K562 (cell line): ENCODE results near the gene PDE2A. TPM values are rescaled to one million over a fixed set of nuclear protein-coding genes. Genes with fewer than 3 reads are reported as not detected.
A peak's percentile ranks its signal among the peaks of the same experiment; 100 is the strongest.

ENCODE experiments used
- ATAC-seq: fragments of 200-7000 bp; cut with Tn5 transposase; 3 replicates; pipeline ENCODE4 v1.9.1; 2020; ENCODE audit warnings: moderate library complexity
- BruUV-seq: library from RNA; stranded (reverse); fragments of 400-500 nt; replicated peaks from 2 replicates; lab custom pipeline; 2021; lab: Mats Ljungman, UMichigan
- CTCF ChIA-PET: fragments of 300-600 bp; formaldehyde crosslinking; extraction: SDS; loops from one replicate; lab custom pipeline; 2021; ENCODE audit warnings: low intra/inter-chr PET ratio; lab: Yijun Ruan, JAX
- POLR2A ChIA-PET: fragments of 300-600, 350-650 bp; sonication (Branson Sonifier 250); formaldehyde crosslinking; extraction: SDS; loops from one replicate; lab custom pipeline; 2021; ENCODE audit warnings: antibody characterized with exemption, inconsistent platforms; lab: Yijun Ruan, JAX
- DNase-seq, 4 experiments: peaks; one replicate each; pipeline versions ENCODE4 v3.0.0 to v3.0.0-alpha.2; 2011 to 2018; ENCODE audit warnings: low spot score in 3 of 4, mixed read lengths in 3 of 4; ENCODE audit errors: extremely low read depth in 1 of 4
- FAIRE-seq: peaks from 2 replicates; lab custom pipeline; 2011; peaks lifted over from hg19 to GRCh38; lab: Jason Lieb, UNC
- H2AFZ ChIP-seq: 2 replicates; pipeline ENCODE4 v1.6.0; 2011; ENCODE audit warnings: low read depth, low read length, control low read depth, inconsistent platforms
- H3K27ac ChIP-seq: fragments of 200-600 bp; 3 replicates; pipeline ENCODE4 v1.8.0; 2011; ENCODE audit warnings: low read depth, mild to moderate bottlenecking, control low read depth, inconsistent platforms, low read length, moderate library complexity, mixed read lengths; ENCODE audit errors: extremely low read depth
- H3K27me3 ChIP-seq, 2 experiments: fragments of 300-600 bp in 1 of 2; 2 replicates in 1 of 2; 3 replicates in 1 of 2; pipeline versions ENCODE4 v1.6.0 to v1.8.0; 2011; ENCODE audit warnings: inconsistent platforms in 2 of 2, low read length in 2 of 2, mild to moderate bottlenecking in 1 of 2, mixed read lengths in 1 of 2, moderate library complexity in 1 of 2; ENCODE audit not compliant: control insufficient read depth in 2 of 2, insufficient read depth in 2 of 2
- H3K36me3 ChIP-seq: fragments of 300-600 bp; 3 replicates; pipeline ENCODE4 v1.8.0; 2011; ENCODE audit warnings: mild to moderate bottlenecking, low read length, inconsistent platforms; ENCODE audit not compliant: control insufficient read depth, insufficient read depth
- H3K4me1 ChIP-seq, 2 experiments: fragments of 200-600 bp in 1 of 2; replicated peaks in 1 of 2; 2 replicates in 1 of 2; 3 replicates in 1 of 2; pipeline versions ENCODE4 v1.5.1 to v1.8.0; 2011; ENCODE audit warnings: inconsistent platforms in 2 of 2, low read length in 2 of 2, mild to moderate bottlenecking in 1 of 2, mixed read lengths in 1 of 2, moderate library complexity in 1 of 2; ENCODE audit not compliant: control insufficient read depth in 2 of 2, insufficient read depth in 2 of 2
- H3K4me2 ChIP-seq: 2 replicates; pipeline ENCODE4 v1.6.1; 2011; ENCODE audit warnings: low read length, control low read depth, inconsistent platforms, mixed read lengths; ENCODE audit not compliant: insufficient read depth
- H3K4me3 ChIP-seq: fragments of 200-600 bp; sonication (generic), shearing (Covaris generic); 2 replicates; pipeline ENCODE4 v1.5.1; 2016; ENCODE audit warnings: control low read depth, inconsistent platforms
- H3K79me2 ChIP-seq: fragments of 200-600 bp; 3 replicates; pipeline ENCODE4 v1.8.0; 2011; ENCODE audit warnings: low read length, inconsistent platforms; ENCODE audit not compliant: control insufficient read depth, insufficient read depth
- H3K9ac ChIP-seq, 2 experiments: 2 replicates each; pipeline versions ENCODE4 v1.6.0 to v1.6.1; 2011; ENCODE audit warnings: low read depth in 2 of 2, low read length in 2 of 2, control low read depth in 1 of 2, inconsistent platforms in 1 of 2, mild to moderate bottlenecking in 1 of 2, mixed read lengths in 1 of 2; ENCODE audit not compliant: insufficient read depth in 1 of 2
- H3K9me1 ChIP-seq: one replicate; pipeline ENCODE4 v1.6.0; 2011; ENCODE audit warnings: inconsistent platforms, mild to moderate bottlenecking, low read length, moderate library complexity; ENCODE audit not compliant: control insufficient read depth, insufficient read depth
- H3K9me3 ChIP-seq: replicated peaks from 2 replicates; pipeline ENCODE4 v1.5.1; 2011; ENCODE audit warnings: low read depth, low read length, inconsistent platforms; ENCODE audit not compliant: control insufficient read depth, insufficient read depth
- H4K20me1 ChIP-seq: replicated peaks from 2 replicates; pipeline ENCODE4 v1.6.1; 2011; ENCODE audit warnings: low read length, inconsistent platforms, mixed read lengths; ENCODE audit not compliant: control insufficient read depth, insufficient read depth
- JUND ChIP-seq, 2 experiments: IDR thresholded peaks; 2 replicates in 1 of 2; 3 replicates in 1 of 2; pipeline ENCODE4 v1.6.1; 2011; ENCODE audit warnings: borderline replicate concordance in 2 of 2, low read depth in 2 of 2, low read length in 2 of 2, improper control_type of control experiment in 1 of 2, missing biosample characterization in 1 of 2, missing genetic modification characterization in 1 of 2, missing genetic modification reagents in 1 of 2
- MLX ChIP-seq, 2 experiments: fragments of 450-650 bp in 1 of 2; sonication (generic) in 1 of 2; formaldehyde crosslinking; conservative IDR thresholded peaks; 2 replicates each; pipeline versions ENCODE4 v1.4.0 to v1.8.1; 2020 to 2022; ENCODE audit warnings: mild to moderate bottlenecking in 1 of 2, missing genetic modification reagents in 1 of 2
- MYNN ChIP-seq, 2 experiments: sonication (generic); formaldehyde crosslinking in 1 of 2; IDR thresholded peaks; 2 replicates each; pipeline versions ENCODE4 v1.5.0 to v1.6.1; 2016 to 2020; ENCODE audit warnings: antibody characterized with exemption in 1 of 2, missing genetic modification reagents in 1 of 2
- NFE2 ChIP-seq: IDR thresholded peaks from 2 replicates; pipeline ENCODE4 v1.6.1; 2014; ENCODE audit warnings: antibody characterized with exemption, low read depth
- SIN3A ChIP-seq, 2 experiments: fragments of 150-350 bp in 1 of 2; IDR thresholded peaks; 2 replicates each; pipeline ENCODE4 v1.6.1; 2011 to 2016; ENCODE audit warnings: borderline replicate concordance in 2 of 2, low read depth in 2 of 2, low read length in 2 of 2, mild to moderate bottlenecking in 2 of 2, moderate library complexity in 2 of 2; ENCODE audit not compliant: control insufficient read depth in 1 of 2
- SNIP1 ChIP-seq: fragments of 450-650 bp; IDR thresholded peaks from 2 replicates; pipeline ENCODE4 v1.7.1; 2017; ENCODE audit warnings: low read depth, mild to moderate bottlenecking
- TBP ChIP-seq: optimal IDR thresholded peaks from 2 replicates; pipeline ENCODE3; 2011; ENCODE audit warnings: low read depth, low read length, improper control_type of control experiment
- USF2 ChIP-seq: sonication (generic); formaldehyde crosslinking; IDR thresholded peaks from 2 replicates; pipeline ENCODE4 v1.5.0; 2020; ENCODE audit warnings: missing genetic modification reagents
- XRCC5 ChIP-seq: fragments of 200-400 bp; formaldehyde crosslinking; IDR thresholded peaks from 2 replicates; pipeline ENCODE4 v1.6.1; 2017; ENCODE audit warnings: low read depth, mild to moderate bottlenecking, low read length
- ZNF197 ChIP-seq: fragments of 200-800 bp; sonication (Bioruptor generic); IDR thresholded peaks from 2 replicates; pipeline ENCODE4 v1.6.1; 2016; ENCODE audit warnings: low read depth, missing genetic modification characterization, missing compliant biosample characterization
- WGBS: fragments of 100-300 bp; shearing (Covaris generic); methylation state at CpG from one replicate; pipeline ENCODE4 v1.1.6; 2016; ENCODE audit warnings: low coverage, mixed read lengths; ENCODE audit not compliant: insufficient coverage; ENCODE audit errors: missing lambda C conversion rate; 5-methylcytosine and 5-hydroxymethylcytosine counted together
- in situ Hi-C: fragments of 300-500 bp; cut with MboI; formaldehyde crosslinking; loops from 4 replicates; pipeline ENCODE4 v1.15.0; 2018; ENCODE audit warnings: inconsistent platforms, mixed read lengths
- intact Hi-C: fragments of 100-400 bp; cut with micrococcal nuclease; formaldehyde crosslinking; loops from 2 replicates; pipeline ENCODE4 v1.14.2; 2022
- polyA plus RNA-seq, 8 experiments: library from polyadenylated mRNA; depleted of rRNA in 4 of 8; stranded (reverse) in 5 of 8; unstranded in 3 of 8; fragments of >200 nt; fragmentation: Nextera tagmentation in 2 of 8; fragmentation: Illumina TruSeq in 1 of 8; extraction: Ambion mirVana in 2 of 8; extraction: Trizol in 1 of 8; gene quantifications; 2 replicates each; pipeline versions ENCODE4 v1.2.1 to v1.2.3, GENCODE V29; 2011 to 2014; ENCODE audit warnings: inconsistent platforms in 1 of 8, missing spikeins in 1 of 8
- total RNA-seq, 7 experiments: library from RNA; depleted of rRNA in 6 of 7; stranded (reverse); fragments of >200 nt in 6 of 7; fragmentation: Illumina TruSeq in 2 of 7; extraction: Trizol in 2 of 7; gene quantifications; 2 replicates each; pipeline versions ENCODE4 v1.2.1 to v1.2.3, GENCODE V29; 2011 to 2021; ENCODE audit warnings: low replicate concordance in 1 of 7

Gene PDE2A
- total and polyA plus RNA-seq, 9 of the 15 experiments (the other 6 are each of a cell fraction or from before 2014, with no cell fraction given), result 0.07 to 15.2 (median 1.6) TPM; not detected in 1

- peak; percentile 55; the same call in 1 of the 2 replicates for TF ChIP-seq NFE2
- TF ChIP-seq SIN3A (IDR thresholded peaks at IDR 0.05; ENCODE audit: borderline replicate concordance in 2 of 2, control insufficient read depth in 1 of 2, low read depth in 2 of 2, low read length in 2 of 2), result peak in 1 of 2 experiments; percentile 32; a peak in 1 of 4 replicates
- peak; percentile 13 for TF ChIP-seq TBP
- TF ChIP-seq JUND (IDR thresholded peaks at IDR 0.05; ENCODE audit: borderline replicate concordance, low read depth, low read length), result peak; percentile 76
- TF ChIP-seq JUND (tag; IDR thresholded peaks at IDR 0.05; ENCODE audit: borderline replicate concordance, low read depth, low read length), result peak; percentile 63; the same call in 1 of the 3 replicates
- TF ChIP-seq USF2 (CRISPR knock-in tag), result 0 out of 2 replicates have a peak, but pooled peaks have one; percentile 21
- TF ChIP-seq, all 486 proteins: peak for 25
These were observed 10.2 kb upstream of the PDE2A start (continued) for GRCh38 chr11:72684236-72684912.

GRCh38 chr11:72683782-72684200 is 9.6 kb upstream of the PDE2A start:
- Histone ChIP-seq H3K4me2 (no peak overlapping the region), H3K27ac (no peak overlapping the region), H3K9me3 (no peaks in the 10 kb centered on the region), H3K79me2 (no peaks in the 10 kb centered on the region), H3K9me1 (peaks cover 5% of the 10 kb centered on the region), H3K27me3 (peaks cover 0 to 10% of the 10 kb centered on the region in 2 experiments; a peak in 2 of 5 replicates), H3K9ac (no peak overlapping the region), H3K4me1 (peaks cover 3 to 35% of the 10 kb centered on the region in 2 experiments; a peak in 4 of 5 replicates), H3K4me3 (no peak overlapping the region), H2AFZ (no peak overlapping the region), H3K36me3 (peaks cover 38% of the 10 kb centered on the region; the same call in 2 of the 3 replicates), H4K20me1 (peaks cover 32% of the 10 kb centered on the region)
- no TSS peak for BruUV-seq
- WGBS, result 43% methylated on average over 7 of the region's 7 CpGs
- peak; percentile 88 for ATAC-seq
- ChIA-PET POLR2A (interaction anchor here (0.7 to 1.4 kb wide), 5 partner anchors 9 to 505 kb away, joined by 3 to 5 read pairs (median 4); partner anchors contain the start of genes ATG16L2 and PDE2A), CTCF (interaction anchor here (1.2 to 2.0 kb wide), 5 partner anchors 85 to 606 kb away, joined by 6 to 9 read pairs (median 7); no protein-coding TSS in a partner anchor)
- in situ Hi-C loops, result loop anchor here (5.0 kb wide), 1 partner anchor 96 kb away; no protein-coding TSS in a partner anchor
- DNase-seq, result peak; percentile 74 to 80 (median 76)
- intact Hi-C loops, result loop anchor here (1.0 to 5.0 kb wide), 2 partner anchors 98 to 211 kb away; no protein-coding TSS in a partner anchor
- peak; percentile 86 for FAIRE-seq
- TF ChIP-seq MLX (CRISPR knock-in tag; conservative IDR thresholded peaks at IDR 0.05), result no peak
- no peak for TF ChIP-seq SNIP1
- TF ChIP-seq ZNF197 (CRISPR knock-in tag), result no peak
- TF ChIP-seq MYNN (IDR thresholded peaks at IDR 0.05), result peak; percentile 46; the same call in 1 of the 2 replicates
- no peak for TF ChIP-seq MYNN (CRISPR knock-in tag; IDR thresholded peaks at IDR 0.05)
- no peak for TF ChIP-seq XRCC5
